GM18507 (cell line): ENCODE results near the gene BRF1.
A peak's percentile ranks its signal among the peaks of the same experiment; 100 is the strongest.

ENCODE experiments used
- DNase-seq: peaks from one replicate; pipeline ENCODE4 v3.0.0; 2011; ENCODE audit warnings: low read depth; ENCODE audit not compliant: insufficient read length; ENCODE audit errors: extremely low spot score
- FAIRE-seq: peaks from 2 replicates; lab custom pipeline; 2011; peaks lifted over from hg19 to GRCh38; lab: Jason Lieb, UNC

The BRF1 gene

GRCh38 chr14:105249182-105250007 lies 51.4 kb downstream of the BRF1 start:
- DNase-seq (no peak), FAIRE-seq (no peak)

GRCh38 chr14:105248368-105249181 lies 52.2 kb downstream of the BRF1 start, which contains the start of gene BTBD6:
TSS of gene BTBD6 (plus strand) at chr14:105248533. CDS start at chr14:105248712, 179 bp downstream.
- FAIRE-seq (peak; percentile 81), DNase-seq (peak; percentile 95)

GRCh38 chr14:105247715-105248367 lies 53.0 kb downstream of the BRF1 start:
- DNase-seq (no peak), FAIRE-seq (no peak)

- no peak for DNase-seq
- no peak for FAIRE-seq
Observed at GRCh38 chr14:105247026-105247425, 53.8 kb downstream of the BRF1 start.

GRCh38 chr14:105244334-105244733 lies 56.5 kb downstream of the BRF1 start:
- FAIRE-seq (no peak), DNase-seq (no peak)

GRCh38 chr14:105241641-105242040 lies 59.2 kb downstream of the BRF1 start:
- no peak for FAIRE-seq

GRCh38 chr14:105240811-105241576 lies 59.8 kb downstream of the BRF1 start:
- DNase-seq = no peak
- FAIRE-seq = no peak

More at GRCh38 chr14:105241641-105242040, 59.2 kb downstream of the BRF1 start:
- DNase-seq = no peak

GRCh38 chr14:105229099-105229655 lies 71.6 kb downstream of the BRF1 start:
- DNase-seq (no peak), FAIRE-seq (no peak)

GRCh38 chr14:105228562-105228961 lies 72.2 kb downstream of the BRF1 start:
- no peak for DNase-seq
- FAIRE-seq = no peak

GRCh38 chr14:105227346-105227745 lies 73.5 kb downstream of the BRF1 start:
- FAIRE-seq (no peak), DNase-seq (no peak)

GRCh38 chr14:105226198-105226597 lies 74.6 kb downstream of the BRF1 start:
- FAIRE-seq = no peak
- no peak for DNase-seq

- no peak for DNase-seq
- no peak for FAIRE-seq
Observed at GRCh38 chr14:105224845-105225570, 75.8 kb downstream of the BRF1 start.

- DNase-seq = no peak
- FAIRE-seq = no peak
Observed at GRCh38 chr14:105223770-105224544, 76.8 kb downstream of the BRF1 start.

GRCh38 chr14:105223260-105223659 lies 77.5 kb downstream of the BRF1 start:
- FAIRE-seq (no peak), DNase-seq (no peak)

GRCh38 chr14:105221598-105222178 lies 79.1 kb downstream of the BRF1 start:
- FAIRE-seq = no peak
- no peak for DNase-seq

GRCh38 chr14:105220699-105221597 lies 79.9 kb downstream of the BRF1 start:
- no peak for DNase-seq
- FAIRE-seq = no peak
